HG03060 (cell line): ENCODE results near the gene RPS23.

Experiments used
- ATAC-seq: cut with Tn5 transposase; IDR thresholded peaks from one replicate; pipeline ENCODE4 v1.9.1; 2021; ENCODE audit warnings: low read depth, moderate number of reproducible peaks; ENCODE audit not compliant: unreplicated experiment

RPS23 gene

DNA sequence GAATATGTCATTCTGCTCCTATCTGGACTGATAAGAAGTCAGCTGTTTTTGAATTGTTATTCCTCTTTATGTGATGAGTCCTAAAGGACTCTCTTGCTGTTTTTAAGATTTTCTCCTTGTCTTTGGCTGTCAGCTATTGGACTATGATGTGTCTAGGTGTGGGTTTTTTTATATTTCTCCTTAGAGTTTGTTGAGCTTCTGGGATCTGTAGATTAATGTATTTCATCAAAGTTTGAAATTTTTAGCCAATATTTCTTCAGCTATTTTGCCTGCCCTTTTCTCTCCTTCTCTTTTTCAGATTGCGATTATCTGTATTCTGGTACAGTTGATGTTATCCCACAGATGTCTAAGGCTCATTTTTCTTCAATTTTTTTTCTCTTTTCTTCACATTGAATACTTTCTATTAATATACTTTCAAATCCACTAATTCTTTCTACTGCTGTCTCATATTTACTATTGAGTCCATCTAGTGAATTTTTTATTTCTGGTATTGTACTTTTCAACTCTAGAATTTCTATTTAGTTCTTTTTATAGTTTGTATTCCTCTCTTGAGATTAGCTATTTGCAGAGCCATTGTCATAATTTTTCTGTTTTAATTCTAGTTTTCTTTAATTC lies 31.1 kb downstream of the RPS23 start:
- no peak for ATAC-seq

DNA sequence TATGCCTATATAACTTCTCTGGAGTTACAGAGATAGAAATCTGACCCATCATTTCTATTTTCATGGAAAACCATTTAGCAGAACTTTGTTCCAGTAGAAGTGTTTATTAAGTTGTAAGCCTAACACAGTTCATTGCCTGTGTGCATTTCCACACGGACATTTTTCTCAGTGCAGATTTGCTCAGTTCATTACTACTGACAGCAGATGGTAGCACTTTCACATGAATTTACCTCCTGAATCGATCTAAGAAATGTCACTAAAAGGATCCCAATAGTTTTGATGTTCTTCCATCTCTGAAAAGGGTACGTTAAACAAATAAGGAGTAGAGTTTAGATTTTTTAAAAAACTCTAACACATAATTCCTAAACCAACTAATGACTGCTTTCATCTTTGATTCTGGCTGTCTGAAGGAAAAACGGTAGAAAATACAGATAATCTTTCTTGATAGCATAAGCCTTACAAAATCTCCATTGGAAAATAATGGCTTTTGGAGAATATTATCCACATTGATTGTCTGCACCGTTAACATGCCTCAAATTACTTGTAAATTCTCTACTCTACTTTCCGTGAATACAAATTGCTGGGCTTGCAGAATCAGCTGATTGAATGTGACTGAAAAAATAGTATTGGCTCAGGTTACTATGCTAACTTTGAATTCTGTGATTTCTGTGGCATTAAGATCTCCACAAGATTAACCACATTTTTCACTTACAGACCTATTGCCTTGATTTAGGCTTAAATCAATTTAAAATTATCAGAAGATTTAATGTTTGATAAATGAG lies 33.1 kb downstream of the RPS23 start:
- ATAC-seq = no peak

DNA sequence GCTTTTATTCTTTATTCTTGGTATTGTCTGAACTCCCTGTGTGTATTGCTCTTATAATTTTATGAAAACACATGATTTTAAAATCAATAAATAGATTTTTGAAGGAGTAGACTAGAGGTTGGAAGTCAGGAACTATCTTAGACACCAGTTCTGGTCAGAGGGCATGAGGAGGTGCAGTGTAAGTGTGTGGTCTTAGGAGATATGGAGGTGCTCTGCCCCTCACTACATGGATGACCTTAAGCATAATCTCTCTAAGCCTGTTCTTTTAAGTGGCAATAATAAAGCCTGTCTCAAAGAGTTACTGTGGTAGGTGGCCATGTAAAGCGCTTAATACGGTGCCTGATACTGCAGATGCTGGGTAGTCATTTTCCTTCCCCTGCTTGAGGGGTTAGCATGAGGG lies 34.0 kb downstream of the RPS23 start:
- no peak for ATAC-seq

DNA sequence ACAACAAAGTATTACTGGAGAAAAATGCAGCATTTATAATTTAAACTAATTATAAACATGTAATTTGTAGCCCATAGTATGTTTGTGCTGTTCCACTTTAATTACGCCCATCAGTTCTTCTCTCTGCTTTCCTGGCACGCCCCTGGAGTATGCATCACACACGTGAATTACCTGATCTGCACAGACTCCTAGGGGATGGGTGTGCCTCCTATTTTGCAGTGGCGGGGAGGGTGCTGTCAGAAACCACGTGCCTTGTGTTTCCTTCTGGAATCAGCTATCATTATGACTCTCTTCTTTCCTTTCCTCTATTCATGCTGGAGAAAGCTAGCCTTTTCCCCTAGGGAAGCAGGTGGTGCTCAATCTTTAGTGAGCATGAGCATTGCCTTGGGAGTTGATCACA lies 43.3 kb downstream of the RPS23 start:
- ATAC-seq = no peak

DNA sequence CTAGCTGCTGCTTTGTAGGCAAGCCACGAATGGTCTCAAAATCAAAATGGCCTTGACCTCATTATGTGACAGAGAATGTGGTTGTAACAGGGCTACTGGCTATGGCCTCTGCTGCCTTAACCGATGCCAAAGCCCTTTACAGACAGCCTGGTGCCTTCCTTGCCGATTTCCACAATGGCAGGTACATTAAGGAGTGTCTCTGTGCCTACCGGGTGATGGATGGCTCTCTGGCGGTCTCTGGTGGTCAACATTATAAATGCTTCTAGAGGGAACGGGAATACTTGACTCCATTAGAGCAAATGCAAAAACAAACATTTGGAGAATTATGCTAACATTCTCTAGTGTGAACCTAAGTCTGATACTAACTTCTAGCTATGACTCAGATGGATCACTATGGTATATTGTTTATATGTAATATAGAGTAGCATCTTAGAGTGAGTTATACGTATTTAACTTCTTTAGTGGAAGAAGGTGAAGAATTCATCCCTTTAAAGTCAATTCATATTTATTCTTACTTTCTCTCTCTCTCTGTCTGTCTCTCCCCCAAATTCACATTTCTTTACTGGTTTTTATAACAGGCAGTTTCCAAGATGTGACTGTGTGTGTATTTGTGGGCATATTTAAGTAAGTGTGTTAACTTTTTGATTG lies 52.5 kb downstream of the RPS23 start:
- peak; percentile 88 for ATAC-seq
